GM12874 (cell line): ENCODE results near the gene DCT.
A peak's percentile ranks its signal among the peaks of the same experiment; 100 is the strongest.

Source experiments
- CTCF ChIP-seq: IDR thresholded peaks from 2 replicates; pipeline ENCODE4 v1.5.1; 2011; ENCODE audit warnings: low read depth, mild to moderate bottlenecking, control low read depth, low read length, moderate library complexity; ENCODE audit not compliant: insufficient read depth

Gene DCT

GRCh38 chr13:94419304-94419924 lies 60.1 kb downstream of the DCT start:
- no peak for TF ChIP-seq CTCF

GRCh38 chr13:94417294-94417693 lies 62.2 kb downstream of the DCT start:
- no peak for TF ChIP-seq CTCF

- TF ChIP-seq CTCF = peak; percentile 54
Observed at GRCh38 chr13:94416454-94417080, 62.9 kb downstream of the DCT start.

GRCh38 chr13:94415500-94416237 lies 63.8 kb downstream of the DCT start:
- no peak for TF ChIP-seq CTCF

GRCh38 chr13:94414708-94415107 lies 64.8 kb downstream of the DCT start:
- TF ChIP-seq CTCF = no peak

- no peak for TF ChIP-seq CTCF
Observed at GRCh38 chr13:94414141-94414540, 65.3 kb downstream of the DCT start.

GRCh38 chr13:94413598-94413944 lies 65.9 kb downstream of the DCT start:
- TF ChIP-seq CTCF = no peak
